Adrenal gland (tissue), 12 donors: ENCODE measurements around the gene FOXN1. TPM values are rescaled to one million over a fixed set of nuclear protein-coding genes. Genes with fewer than 3 reads are reported as not detected.

Experiments used
- DNase-seq, 7 donors: peaks; one replicate each; pipeline ENCODE4 v3.0.0-alpha.2; 2019 to 2020
- H3K27ac ChIP-seq, 5 donors: fragments of 200-600 bp; sonication (generic) in 4 of 5; 1 replicate in 3 of 5; 2 replicates in 2 of 5; pipeline versions ENCODE4 v1.5.1 to v1.8.0; 2016 to 2020; ENCODE audit warnings: mild to moderate bottlenecking in 1 of 5
- H3K27me3 ChIP-seq: fragments of 200-600 bp; 2 replicates; pipeline ENCODE4 v1.8.0; 2021
- H3K36me3 ChIP-seq, 2 donors: fragments of 200-600 bp; replicated peaks in 1 of 2; 1 replicate in 1 of 2; 2 replicates in 1 of 2; pipeline versions ENCODE4 v1.5.1 to v1.8.0; 2018 to 2022
- H3K4me1 ChIP-seq, 2 donors: fragments of 200-600 bp; replicated peaks in 1 of 2; 1 replicate in 1 of 2; 2 replicates in 1 of 2; pipeline versions ENCODE4 v1.5.1 to v1.8.0; 2018 to 2021
- H3K4me3 ChIP-seq, 4 donors: fragments of 200-600 bp; sonication (generic) in 3 of 4; one replicate each; pipeline ENCODE4 v1.5.1; 2016 to 2018
- H3K9me3 ChIP-seq, 3 donors: fragments of 200-600 bp; sonication (generic) in 1 of 3; replicated peaks in 1 of 3; 1 replicate in 2 of 3; 2 replicates in 1 of 3; pipeline versions ENCODE4 v1.5.1 to v1.8.0; 2016 to 2021
- POLR2A ChIP-seq, 2 donors: fragments of 450-650 bp; IDR thresholded peaks; one replicate each; pipeline ENCODE4 v1.6.1; 2017; ENCODE audit warnings: antibody characterized with exemption in 2 of 2, mild to moderate bottlenecking in 2 of 2, moderate library complexity in 1 of 2
- WGBS, 4 donors: extraction: QIAGEN DNeasy Blood & Tissue Kit in 2 of 4; methylation state at CpG; one replicate each; pipeline versions ENCODE4 v1.1.5 to v1.1.7; 2013 to 2017; 5-methylcytosine and 5-hydroxymethylcytosine counted together
- intact Hi-C, 2 donors: fragments of 100-400 bp; cut with DNase I; formaldehyde crosslinking; loops; one replicate each; pipeline versions ENCODE4 v1.14.1 to v1.15.0; 2022 to 2023
- polyA plus RNA-seq, 3 donors: library from polyadenylated mRNA; stranded (reverse); fragments of 200-250 nt in 2 of 3; fragments of 350-450 nt in 1 of 3; fragmentation: Illumina TruSeq in 1 of 3; extraction: RNeasy Lipid Tissue Mini Kit (QIAGEN cat#74804) in 1 of 3; gene quantifications; one replicate each; pipeline ENCODE4 v1.2.3, GENCODE V29; 2013 to 2014
- total RNA-seq, 9 donors: library from RNA; depleted of rRNA in 4 of 9; stranded (reverse); fragments of >200 nt in 4 of 9; fragments of 120-200 nt in 1 of 9; fragmentation: NEBNext Ultra II Directional in 1 of 9; extraction: Animal tissue kit (Norgen Biotek cat#: 25700) in 1 of 9; gene quantifications; one replicate each; pipeline versions ENCODE4 v1.1.0 to v1.2.4, GENCODE V29; 2013 to 2023
- TF ChIP-seq, protein P1 (sequence below), 6 experiments: fragments of 450-650 bp in 4 of 6; fragments of 200-600 bp in 2 of 6; sonication (generic) in 1 of 6; IDR thresholded peaks; 1 replicate in 5 of 6; 2 replicates in 1 of 6; pipeline versions ENCODE4 v1.5.1 to v1.8.0; 2016 to 2021; ENCODE audit warnings: antibody characterized with exemption in 6 of 6, mild to moderate bottlenecking in 2 of 6, moderate library complexity in 1 of 6
- donor health status: healthy with polysubstance abuse.
- donor health status: Bipolar disorder and iron deficiency.
- donor health status: DM: yes; HTN: yes; CAD: no.
- donor health status: DM: no; HTN: no; CAD: no.
- donor health status: DM: no; HTN: no; CAD: no.
- donor health status: DM: yes; HTN: yes; CAD: no.

Gene FOXN1
- total and polyA plus RNA-seq, 12 donors: 0.06 TPM; not detected in 11

DNA sequence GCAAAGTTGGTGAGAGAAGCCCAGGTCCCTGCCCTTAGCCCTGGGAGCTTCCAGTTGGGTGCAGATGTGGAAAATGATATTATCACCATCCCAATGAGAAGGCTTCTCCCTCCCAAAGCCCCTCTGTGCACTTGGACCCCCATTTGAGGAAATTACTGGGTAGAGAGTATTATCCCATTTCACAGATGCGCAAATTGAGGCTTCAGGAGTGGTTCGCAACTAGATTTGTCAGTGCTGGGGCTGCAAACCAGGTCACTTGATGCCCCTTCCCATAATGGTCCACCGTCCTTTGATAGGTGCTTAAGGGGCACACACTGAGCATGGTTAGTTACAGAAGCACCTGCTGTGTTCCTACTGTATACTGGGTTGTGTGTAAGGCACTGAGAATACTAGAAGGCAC, 14.3 kb upstream of the FOXN1 start:
- intact Hi-C loops: loop anchor here (2.0 to 10.0 kb wide), 2 partner anchors 49 to 123 kb away; partner anchors contain the start of gene RSKR (in 1 of the 2)
- TF ChIP-seq, protein P1, sequence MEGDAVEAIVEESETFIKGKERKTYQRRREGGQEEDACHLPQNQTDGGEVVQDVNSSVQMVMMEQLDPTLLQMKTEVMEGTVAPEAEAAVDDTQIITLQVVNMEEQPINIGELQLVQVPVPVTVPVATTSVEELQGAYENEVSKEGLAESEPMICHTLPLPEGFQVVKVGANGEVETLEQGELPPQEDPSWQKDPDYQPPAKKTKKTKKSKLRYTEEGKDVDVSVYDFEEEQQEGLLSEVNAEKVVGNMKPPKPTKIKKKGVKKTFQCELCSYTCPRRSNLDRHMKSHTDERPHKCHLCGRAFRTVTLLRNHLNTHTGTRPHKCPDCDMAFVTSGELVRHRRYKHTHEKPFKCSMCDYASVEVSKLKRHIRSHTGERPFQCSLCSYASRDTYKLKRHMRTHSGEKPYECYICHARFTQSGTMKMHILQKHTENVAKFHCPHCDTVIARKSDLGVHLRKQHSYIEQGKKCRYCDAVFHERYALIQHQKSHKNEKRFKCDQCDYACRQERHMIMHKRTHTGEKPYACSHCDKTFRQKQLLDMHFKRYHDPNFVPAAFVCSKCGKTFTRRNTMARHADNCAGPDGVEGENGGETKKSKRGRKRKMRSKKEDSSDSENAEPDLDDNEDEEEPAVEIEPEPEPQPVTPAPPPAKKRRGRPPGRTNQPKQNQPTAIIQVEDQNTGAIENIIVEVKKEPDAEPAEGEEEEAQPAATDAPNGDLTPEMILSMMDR (IDR thresholded peaks at IDR 0.05): no peak
- TF ChIP-seq POLR2A (IDR thresholded peaks at IDR 0.05): no peak
- Histone ChIP-seq H3K36me3 (no peaks in the 10 kb centered on the region), H3K4me1 (no peaks in the 10 kb centered on the region), H3K9me3 (no peaks in the 10 kb centered on the region), H3K27ac (no peak overlapping the region), H3K27me3 (peaks cover 7% of the 10 kb centered on the region), H3K4me3 (no peak overlapping the region)
- no peak for DNase-seq
- WGBS, 4 donors: 60 to 94% (median 88%) methylated on average over 1 to 3 of the region's 3 CpGs

DNA sequence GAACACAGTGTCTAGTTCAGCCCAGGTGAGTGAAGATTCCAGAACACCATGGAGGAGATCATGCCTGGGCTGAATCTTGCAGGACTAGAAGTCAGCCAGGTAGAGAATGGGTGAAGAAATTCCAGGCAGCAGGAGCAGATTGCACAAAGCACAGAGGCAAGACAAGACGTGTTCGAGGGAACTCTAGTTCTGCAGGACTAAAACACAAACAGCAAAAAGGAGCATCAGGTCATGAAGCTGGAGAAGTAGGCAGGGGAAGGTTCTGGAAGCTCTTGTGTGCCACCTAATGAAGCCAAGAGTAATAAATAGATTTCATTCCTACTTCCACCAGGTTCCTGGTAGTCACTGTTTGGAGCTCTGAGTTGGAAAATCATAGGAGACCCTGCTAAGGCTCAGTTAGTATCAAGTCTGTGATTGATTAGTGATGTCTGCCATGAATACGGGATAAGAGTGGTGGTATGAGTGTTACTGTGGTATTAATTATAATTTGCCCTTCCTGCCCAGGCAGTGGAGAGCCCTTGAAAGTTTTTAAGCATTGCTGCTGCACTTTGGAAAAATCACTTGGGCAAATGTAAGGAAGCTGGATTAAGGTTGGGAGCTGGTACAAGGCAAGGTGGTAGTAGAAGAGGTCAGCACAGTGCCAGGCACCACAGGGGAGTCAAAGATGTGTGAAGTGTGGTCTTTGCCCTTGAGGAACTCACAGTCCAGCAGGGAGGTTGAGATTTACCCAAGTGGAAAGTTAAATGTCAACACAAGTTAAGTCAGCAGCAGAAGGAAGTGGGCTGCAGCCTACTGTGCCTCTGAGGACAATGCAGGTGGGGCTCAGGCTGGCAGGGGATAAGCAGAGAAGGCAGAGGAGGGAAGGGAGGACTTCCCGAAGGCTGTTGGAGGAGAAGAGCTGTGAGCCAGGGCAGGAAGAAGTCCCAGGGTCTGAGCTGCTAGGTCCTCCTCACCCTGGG, 13.5 kb upstream of the FOXN1 start:
- 59 to 68% (median 65%) methylated on average over 4 of the region's 4 CpGs for WGBS, 4 donors
- intact Hi-C loops: loop anchor here (2.0 to 10.0 kb wide), 2 partner anchors 48 to 122 kb away; partner anchors contain the start of gene RSKR (in 1 of the 2)
- Histone ChIP-seq H3K36me3 (no peaks in the 10 kb centered on the region), H3K27me3 (peaks cover 7% of the 10 kb centered on the region), H3K27ac (no peak overlapping the region), H3K4me3 (no peak overlapping the region), H3K4me1 (no peaks in the 10 kb centered on the region), H3K9me3 (no peaks in the 10 kb centered on the region)
- no peak for DNase-seq
- no peak for TF ChIP-seq POLR2A (IDR thresholded peaks at IDR 0.05)
- TF ChIP-seq, protein P1 (IDR thresholded peaks at IDR 0.05): no peak

DNA sequence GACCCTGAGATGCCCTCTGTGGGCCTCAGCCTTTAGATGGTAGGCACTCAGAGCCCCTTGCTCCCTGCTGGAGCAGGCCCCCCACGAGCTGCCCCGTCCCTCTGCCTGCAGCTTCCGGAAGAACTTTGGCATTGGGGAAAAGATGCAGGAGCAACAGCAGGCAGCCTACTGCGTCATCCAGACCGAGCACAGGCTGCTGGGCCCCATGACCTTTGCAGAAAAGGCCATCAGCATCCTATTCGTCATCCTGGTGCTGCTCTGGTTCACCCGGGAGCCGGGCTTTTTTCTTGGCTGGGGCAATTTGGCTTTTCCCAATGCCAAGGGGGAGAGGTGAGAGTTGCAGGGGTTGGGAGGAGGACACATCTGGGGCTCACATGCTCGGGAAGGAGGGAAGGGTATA, 12.7 kb upstream of the FOXN1 start:
- Histone ChIP-seq H3K9me3 (no peaks in the 10 kb centered on the region), H3K27me3 (peaks cover 7% of the 10 kb centered on the region), H3K4me3 (no peak overlapping the region), H3K36me3 (no peaks in the 10 kb centered on the region), H3K4me1 (no peaks in the 10 kb centered on the region), H3K27ac (no peak overlapping the region)
- TF ChIP-seq POLR2A (IDR thresholded peaks at IDR 0.05): no peak
- 30 to 38% (median 33%) methylated on average over 4 to 9 of the region's 9 CpGs for WGBS, 4 donors
- DNase-seq: peak in 2 of 7 donors; percentile 17 to 34
- intact Hi-C loops: loop anchor here (2.0 to 10.0 kb wide), 2 partner anchors 47 to 121 kb away; partner anchors contain the start of gene RSKR (in 1 of the 2)

DNA sequence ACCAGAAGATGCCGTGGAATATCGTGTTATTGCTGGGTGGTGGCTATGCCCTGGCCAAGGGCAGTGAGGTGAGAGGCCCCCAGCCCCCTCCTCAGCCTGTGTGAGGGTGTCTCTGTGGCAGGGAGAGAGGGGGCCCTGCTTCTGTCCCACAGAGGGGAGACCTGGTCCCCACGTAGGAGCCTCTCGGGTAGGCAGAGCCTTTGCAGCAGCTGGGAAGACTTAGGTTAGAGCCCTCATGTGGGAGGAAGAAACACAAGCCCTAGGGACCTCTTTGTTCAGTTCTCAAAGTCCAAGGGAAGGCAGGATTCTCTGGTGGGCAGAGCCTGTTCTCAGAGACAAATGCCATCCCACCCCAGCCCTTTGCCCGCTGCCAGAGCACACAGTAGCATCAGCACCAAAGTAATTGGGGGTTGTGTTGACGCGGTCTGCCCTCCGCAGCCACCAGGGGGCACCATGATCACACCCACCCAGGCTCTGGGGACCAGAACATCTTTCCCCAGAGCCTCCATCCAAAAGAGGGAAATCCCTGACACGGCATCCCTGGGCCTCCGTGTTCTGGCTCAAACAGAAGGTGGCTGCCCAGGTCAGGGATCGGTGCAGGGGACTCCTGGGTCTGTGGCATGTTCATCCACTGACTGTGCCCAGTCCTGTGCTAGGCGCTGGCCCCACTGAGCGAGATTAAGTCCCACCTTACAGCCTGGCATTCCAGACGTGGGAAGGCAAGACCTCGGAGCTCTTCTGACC, 11.5 kb upstream of the FOXN1 start:
- intact Hi-C loops: loop anchor here (2.0 to 10.0 kb wide), 3 partner anchors 38 to 120 kb away; partner anchors contain the start of gene RSKR (in 2 of the 2)
- no peak overlapping the region for H3K27ac ChIP-seq
- H3K4me3 ChIP-seq: no peak overlapping the region
- no peaks in the 10 kb centered on the region for H3K9me3 ChIP-seq
- DNase-seq: peak; percentile 59 to 84 (median 76)
- no peaks in the 10 kb centered on the region for H3K4me1 ChIP-seq
- H3K27me3 ChIP-seq: peaks cover 7% of the 10 kb centered on the region
- H3K36me3 ChIP-seq: no peaks in the 10 kb centered on the region
- TF ChIP-seq, protein P1 (IDR thresholded peaks at IDR 0.05): peak; percentile 76 to 89 (median 83)
- TF ChIP-seq POLR2A (IDR thresholded peaks at IDR 0.05): no peak
- 29 to 36% (median 33%) methylated on average over 10 to 15 of the region's 15 CpGs for WGBS, 4 donors
